Glomerular endothelial cell (primary cell): ENCODE data around the gene SERPINB6. TPM values are rescaled to one million over a fixed set of nuclear protein-coding genes. Genes with fewer than 3 reads are reported as not detected.
"Not testable (repeated sequence)": the region's sequence is repeated elsewhere in the genome, so short reads cannot be mapped to it uniquely, and the experiment has no call there.

Source experiments
- DNase-seq: peaks from one replicate; pipeline ENCODE4 v3.0.0-alpha.2; 2011; ENCODE audit warnings: low read depth, low spot score; ENCODE audit errors: extremely low read depth
- total RNA-seq: library from RNA; depleted of rRNA; stranded (reverse); fragments of >200 nt; gene quantifications from 2 replicates; pipeline ENCODE4 v1.2.3, GENCODE V29; 2015

SERPINB6 gene
- 202 and 219 TPM in 2 replicates for total RNA-seq

- no peak for DNase-seq
Measured at GRCh38 chr6:2971420-2972218, at the start of gene SERPINB6. Gene SERPINB6 (minus strand): TSS chr6:2971567. CDS start chr6:2959332, 12,235 bp downstream.

GRCh38 chr6:3019749-3020320 is 48.5 kb upstream of the SERPINB6 start:
- no peak for DNase-seq

GRCh38 chr6:3019065-3019464 is 47.7 kb upstream of the SERPINB6 start:
- no peak for DNase-seq

- DNase-seq, result no peak
Measured at GRCh38 chr6:3017304-3017703, 45.9 kb upstream of the SERPINB6 start.

- DNase-seq, result no peak
Measured at GRCh38 chr6:3016473-3017280, 45.3 kb upstream of the SERPINB6 start.

GRCh38 chr6:3015144-3015543 is 43.8 kb upstream of the SERPINB6 start:
- DNase-seq, result no peak

- DNase-seq, result no peak
Measured at GRCh38 chr6:3014675-3015066, 43.3 kb upstream of the SERPINB6 start.

- no peak for DNase-seq
Measured at GRCh38 chr6:3013901-3014674, 42.7 kb upstream of the SERPINB6 start.

- no peak for DNase-seq
Measured at GRCh38 chr6:3013486-3013885, 42.1 kb upstream of the SERPINB6 start.

GRCh38 chr6:3011592-3011991 is 40.2 kb upstream of the SERPINB6 start:
- no peak for DNase-seq

GRCh38 chr6:3011158-3011557 is 39.8 kb upstream of the SERPINB6 start:
- DNase-seq, result no peak

GRCh38 chr6:3009930-3010329 is 38.6 kb upstream of the SERPINB6 start:
- no peak for DNase-seq

- not testable (repeated sequence) for DNase-seq
Measured at GRCh38 chr6:3008712-3009265, 37.4 kb upstream of the SERPINB6 start.

- no peak for DNase-seq
Measured at GRCh38 chr6:3007571-3007970, 36.2 kb upstream of the SERPINB6 start.

- no peak for DNase-seq
Measured at GRCh38 chr6:3006476-3006875, 35.1 kb upstream of the SERPINB6 start.

GRCh38 chr6:3005874-3006273 is 34.5 kb upstream of the SERPINB6 start:
- no peak for DNase-seq

GRCh38 chr6:3005077-3005476 is 33.7 kb upstream of the SERPINB6 start:
- no peak for DNase-seq

GRCh38 chr6:3003226-3003625 is 31.9 kb upstream of the SERPINB6 start:
- DNase-seq, result not testable (repeated sequence)

- DNase-seq, result no peak
Measured at GRCh38 chr6:3001773-3002293, 30.5 kb upstream of the SERPINB6 start.

- DNase-seq, result no peak
Measured at GRCh38 chr6:3001146-3001772, 29.9 kb upstream of the SERPINB6 start.
